HEK293 (cell line): ENCODE data around the gene NT5DC2.

Source experiments
- CTCF ChIA-PET: fragments of 350-600 bp; formaldehyde crosslinking; extraction: SDS; loops from one replicate; lab custom pipeline; 2021; ENCODE audit warnings: antibody characterized with exemption; lab: Yijun Ruan, JAX
- POLR2A ChIA-PET: fragments of 300-600 bp; formaldehyde crosslinking; extraction: SDS; loops from one replicate; lab custom pipeline; 2020; ENCODE audit warnings: antibody characterized with exemption, inconsistent platforms; lab: Yijun Ruan, JAX
- H3K27ac ChIP-seq: fragments of 200-500 bp; sonication (Bioruptor generic); 2 replicates; pipeline ENCODE4 v1.5.1; 2014; ENCODE audit warnings: low read depth, low read length, control low read depth, inconsistent platforms; ENCODE audit errors: extremely low read depth
- H3K36me3 ChIP-seq, 2 experiments: fragments of 200-500 bp in 1 of 2; sonication (Bioruptor generic) in 1 of 2; 1 replicate in 1 of 2; 2 replicates in 1 of 2; pipeline ENCODE4 v1.5.1; 2014 to 2017; ENCODE audit warnings: inconsistent platforms in 2 of 2, low read length in 2 of 2; ENCODE audit not compliant: control insufficient read depth in 2 of 2, insufficient read depth in 1 of 2
- H3K4me1 ChIP-seq: fragments of 200-500 bp; sonication (Bioruptor generic); 2 replicates; pipeline ENCODE4 v1.5.1; 2014; ENCODE audit warnings: mild to moderate bottlenecking, low read length, inconsistent platforms; ENCODE audit not compliant: control insufficient read depth, insufficient read depth
- H3K4me3 ChIP-seq: 2 replicates; pipeline ENCODE4 v1.5.1; 2011; ENCODE audit warnings: low read depth, mild to moderate bottlenecking, control low read depth, low read length, moderate library complexity
- H3K9me3 ChIP-seq: fragments of 200-500 bp; sonication (Bioruptor generic); 2 replicates; pipeline ENCODE4 v1.5.1; 2014; ENCODE audit warnings: low read depth, low read length, inconsistent platforms; ENCODE audit not compliant: control insufficient read depth, insufficient read depth
- BCL11A ChIP-seq: fragments of 450-650 bp; formaldehyde crosslinking; IDR thresholded peaks from 2 replicates; pipeline ENCODE4 v1.5.1; 2016; ENCODE audit warnings: low read depth, missing biosample characterization, missing genetic modification characterization
- KLF1 ChIP-seq: fragments of 450-650 bp; formaldehyde crosslinking; IDR thresholded peaks from 2 replicates; pipeline ENCODE4 v1.5.1; 2016; ENCODE audit warnings: missing biosample characterization, missing genetic modification characterization
- KLF16 ChIP-seq: fragments of 450-650 bp; formaldehyde crosslinking; IDR thresholded peaks from 2 replicates; pipeline ENCODE4 v1.5.1; 2017; ENCODE audit warnings: missing biosample characterization, missing genetic modification characterization
- MYNN ChIP-seq: fragments of 450-650 bp; formaldehyde crosslinking; IDR thresholded peaks from 2 replicates; pipeline ENCODE4 v1.5.1; 2016; ENCODE audit warnings: missing biosample characterization, missing genetic modification characterization, borderline replicate concordance
- PRDM1 ChIP-seq: fragments of 450-650 bp; formaldehyde crosslinking; IDR thresholded peaks from 2 replicates; pipeline ENCODE4; 2016; ENCODE audit warnings: missing biosample characterization, missing genetic modification characterization
- WT1 ChIP-seq: fragments of 450-650 bp; formaldehyde crosslinking; IDR thresholded peaks from 2 replicates; pipeline ENCODE4 v1.5.1; 2016; ENCODE audit warnings: missing biosample characterization, missing genetic modification characterization
- ZBTB8A ChIP-seq: fragments of 450-650 bp; formaldehyde crosslinking; IDR thresholded peaks from 2 replicates; pipeline ENCODE4 v1.5.1; 2016; ENCODE audit warnings: missing biosample characterization, missing genetic modification characterization
- ZFHX2 ChIP-seq: fragments of 450-650 bp; formaldehyde crosslinking; conservative IDR thresholded peaks from 2 replicates; pipeline ENCODE4 v1.5.1; 2016; ENCODE audit warnings: missing biosample characterization, missing genetic modification characterization
- ZFP69B ChIP-seq: fragments of 450-650 bp; formaldehyde crosslinking; IDR thresholded peaks from 2 replicates; pipeline ENCODE4 v1.5.1; 2016; ENCODE audit warnings: missing biosample characterization, missing genetic modification characterization
- ZIC2 ChIP-seq: fragments of 450-650 bp; formaldehyde crosslinking; IDR thresholded peaks from 2 replicates; pipeline ENCODE4 v1.5.1; 2016; ENCODE audit warnings: missing biosample characterization, missing genetic modification characterization
- ZNF138 ChIP-seq: fragments of 450-650 bp; formaldehyde crosslinking; IDR thresholded peaks from 2 replicates; pipeline ENCODE4 v1.5.1; 2016; ENCODE audit warnings: missing biosample characterization, missing genetic modification characterization, borderline replicate concordance
- ZNF140 ChIP-seq: fragments of 450-650 bp; formaldehyde crosslinking; IDR thresholded peaks from 2 replicates; pipeline ENCODE4 v1.5.1; 2016; ENCODE audit warnings: missing biosample characterization, missing genetic modification characterization
- ZNF175 ChIP-seq: fragments of 450-650 bp; formaldehyde crosslinking; IDR thresholded peaks from 2 replicates; pipeline ENCODE4 v1.5.1; 2016; ENCODE audit warnings: missing biosample characterization, missing genetic modification characterization
- ZNF335 ChIP-seq: fragments of 450-650 bp; formaldehyde crosslinking; conservative IDR thresholded peaks from 2 replicates; pipeline ENCODE4 v1.5.1; 2016; ENCODE audit warnings: missing biosample characterization, missing genetic modification characterization
- ZNF423 ChIP-seq: fragments of 450-650 bp; formaldehyde crosslinking; IDR thresholded peaks from 2 replicates; pipeline ENCODE4 v1.5.1; 2016; ENCODE audit warnings: missing biosample characterization, missing genetic modification characterization
- ZNF521 ChIP-seq: fragments of 450-650 bp; formaldehyde crosslinking; IDR thresholded peaks from 2 replicates; pipeline ENCODE4 v1.5.1; 2017; ENCODE audit warnings: missing biosample characterization, mild to moderate bottlenecking, missing genetic modification characterization
- ZNF561 ChIP-seq: fragments of 450-650 bp; IDR thresholded peaks from 2 replicates; pipeline ENCODE4 v1.5.1; 2018; ENCODE audit warnings: missing biosample characterization, missing genetic modification characterization, borderline replicate concordance
- ZNF76 ChIP-seq: fragments of 450-650 bp; formaldehyde crosslinking; IDR thresholded peaks from 2 replicates; pipeline ENCODE4; 2016; ENCODE audit warnings: low read depth, missing biosample characterization, missing genetic modification characterization, borderline replicate concordance
- ZNF776 ChIP-seq: fragments of 450-650 bp; formaldehyde crosslinking; IDR thresholded peaks from 2 replicates; pipeline ENCODE4 v1.5.0; 2017; ENCODE audit warnings: missing biosample characterization, missing genetic modification characterization, borderline replicate concordance
- ZSCAN16 ChIP-seq: fragments of 450-650 bp; formaldehyde crosslinking; IDR thresholded peaks from 2 replicates; pipeline ENCODE4 v1.5.1; 2016; ENCODE audit warnings: missing biosample characterization, missing genetic modification characterization
- ZSCAN23 ChIP-seq: fragments of 450-650 bp; formaldehyde crosslinking; IDR thresholded peaks from 2 replicates; pipeline ENCODE4 v1.5.1; 2016; ENCODE audit warnings: missing biosample characterization, missing genetic modification characterization
- TF ChIP-seq, protein P1 (sequence below): fragments of 450-650 bp; formaldehyde crosslinking; IDR thresholded peaks from 2 replicates; pipeline ENCODE4 v1.5.1; 2016; ENCODE audit warnings: missing biosample characterization, missing genetic modification characterization
- TF ChIP-seq, protein P2 (sequence below): fragments of 450-650 bp; formaldehyde crosslinking; IDR thresholded peaks from 2 replicates; pipeline ENCODE4 v1.5.1; 2017; ENCODE audit warnings: missing biosample characterization, missing genetic modification characterization
- TF ChIP-seq, protein P3 (sequence below): fragments of 450-650 bp; formaldehyde crosslinking; IDR thresholded peaks from 2 replicates; pipeline ENCODE4 v1.5.1; 2016; ENCODE audit warnings: missing biosample characterization, missing genetic modification characterization
- TF ChIP-seq, protein P4 (sequence below): fragments of 450-650 bp; formaldehyde crosslinking; IDR thresholded peaks from 2 replicates; pipeline ENCODE4 v1.5.1; 2017; ENCODE audit warnings: missing biosample characterization, missing genetic modification characterization

NT5DC2 gene

DNA sequence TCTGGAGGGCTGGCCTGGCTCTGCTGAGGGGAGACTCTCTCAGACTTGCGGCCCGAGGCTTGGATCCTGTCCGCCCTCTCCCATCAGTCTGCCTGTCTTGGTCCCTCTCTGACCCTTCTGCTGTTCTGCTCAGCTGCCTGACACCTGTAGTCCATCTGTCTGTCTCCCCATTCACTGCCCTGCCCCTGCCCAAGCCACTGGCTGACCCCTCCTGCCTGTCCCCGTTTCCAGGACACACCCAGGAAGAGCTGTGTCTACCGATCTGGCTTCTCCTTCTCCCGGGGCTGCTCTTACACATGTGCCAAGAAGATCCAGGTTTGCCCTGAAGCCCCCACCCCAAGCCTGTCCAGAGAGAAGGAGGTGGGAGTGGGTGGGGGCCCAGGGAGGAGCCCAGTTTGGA, 18.5 kb downstream of the NT5DC2 start:
- POLR2A ChIA-PET: no interaction called here
- H3K36me3 ChIP-seq: no peaks in the 10 kb centered on the region
- H3K4me3 ChIP-seq: no peak overlapping the region
- no peak for TF ChIP-seq ZFHX2 (tag by site-specific recombination)
- TF ChIP-seq ZNF140 (tag by site-specific recombination): no peak
- TF ChIP-seq KLF1 (tag by site-specific recombination): peak; percentile 13; the same call in 1 of the 2 replicates
- H3K9me3 ChIP-seq: no peaks in the 10 kb centered on the region
- CTCF ChIA-PET: interaction anchor here (0.6 kb wide), 1 partner anchor 13 kb away, joined by 3 read pairs; no protein-coding TSS in a partner anchor
- no peak overlapping the region for H3K27ac ChIP-seq
- no peaks in the 10 kb centered on the region for H3K4me1 ChIP-seq

DNA sequence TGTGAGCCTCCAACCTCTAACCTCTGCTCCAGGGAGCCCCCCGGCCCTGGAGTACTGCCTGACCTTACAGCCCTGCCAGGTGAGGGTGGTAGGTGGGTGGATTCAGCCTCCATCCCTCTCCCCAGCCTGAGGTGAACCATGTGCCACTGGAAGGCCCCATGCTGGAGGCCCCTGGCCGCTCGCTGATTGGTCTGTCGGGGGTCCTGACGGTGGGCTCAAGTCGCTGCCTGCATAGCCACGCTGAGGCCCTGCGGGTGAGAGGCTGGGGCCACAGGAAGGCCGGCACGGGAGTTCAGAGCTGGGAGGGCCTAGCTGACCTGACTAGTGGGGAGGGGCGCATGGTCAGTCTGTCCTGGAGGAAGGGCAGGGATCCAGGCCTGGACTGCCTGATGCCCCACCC, 19.1 kb downstream of the NT5DC2 start:
- TF ChIP-seq, protein P1, sequence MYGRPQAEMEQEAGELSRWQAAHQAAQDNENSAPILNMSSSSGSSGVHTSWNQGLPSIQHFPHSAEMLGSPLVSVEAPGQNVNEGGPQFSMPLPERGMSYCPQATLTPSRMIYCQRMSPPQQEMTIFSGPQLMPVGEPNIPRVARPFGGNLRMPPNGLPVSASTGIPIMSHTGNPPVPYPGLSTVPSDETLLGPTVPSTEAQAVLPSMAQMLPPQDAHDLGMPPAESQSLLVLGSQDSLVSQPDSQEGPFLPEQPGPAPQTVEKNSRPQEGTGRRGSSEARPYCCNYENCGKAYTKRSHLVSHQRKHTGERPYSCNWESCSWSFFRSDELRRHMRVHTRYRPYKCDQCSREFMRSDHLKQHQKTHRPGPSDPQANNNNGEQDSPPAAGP: no peak
- Histone ChIP-seq H3K9me3 (no peaks in the 10 kb centered on the region), H3K27ac (no peak overlapping the region), H3K4me3 (no peak overlapping the region), H3K36me3 (no peaks in the 10 kb centered on the region), H3K4me1 (no peaks in the 10 kb centered on the region)
- POLR2A ChIA-PET: interaction anchor here (0.6 kb wide), 1 partner anchor 73 kb away, joined by 3 read pairs; no protein-coding TSS in a partner anchor
- CTCF ChIA-PET: no interaction called here

DNA sequence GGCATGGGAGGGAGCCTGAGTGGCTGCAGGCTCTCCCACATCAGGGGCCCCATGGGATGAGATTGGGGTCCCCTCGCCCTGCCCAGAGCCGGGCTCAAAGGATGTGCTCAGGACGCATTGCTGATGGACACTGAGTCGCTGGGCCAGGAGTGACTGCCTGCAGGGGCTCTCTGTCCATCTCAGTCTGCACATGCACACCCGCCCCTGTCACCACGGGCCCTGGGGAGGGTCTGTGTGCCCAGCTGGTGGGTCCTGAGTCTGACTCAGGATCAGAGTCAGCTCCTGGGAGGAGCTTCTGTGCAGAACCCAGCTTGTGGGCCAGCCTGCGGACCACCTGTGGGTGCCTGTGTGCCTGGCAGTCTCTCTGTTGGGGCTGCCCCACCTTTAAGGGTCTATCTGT, 20.4 kb downstream of the NT5DC2 start:
- H3K9me3 ChIP-seq: no peaks in the 10 kb centered on the region
- POLR2A ChIA-PET: no interaction called here
- CTCF ChIA-PET: no interaction called here
- H3K27ac ChIP-seq: no peak overlapping the region
- peak; percentile 26 for TF ChIP-seq ZIC2 (tag by site-specific recombination)
- TF ChIP-seq WT1: no peak
- TF ChIP-seq, protein P2, sequence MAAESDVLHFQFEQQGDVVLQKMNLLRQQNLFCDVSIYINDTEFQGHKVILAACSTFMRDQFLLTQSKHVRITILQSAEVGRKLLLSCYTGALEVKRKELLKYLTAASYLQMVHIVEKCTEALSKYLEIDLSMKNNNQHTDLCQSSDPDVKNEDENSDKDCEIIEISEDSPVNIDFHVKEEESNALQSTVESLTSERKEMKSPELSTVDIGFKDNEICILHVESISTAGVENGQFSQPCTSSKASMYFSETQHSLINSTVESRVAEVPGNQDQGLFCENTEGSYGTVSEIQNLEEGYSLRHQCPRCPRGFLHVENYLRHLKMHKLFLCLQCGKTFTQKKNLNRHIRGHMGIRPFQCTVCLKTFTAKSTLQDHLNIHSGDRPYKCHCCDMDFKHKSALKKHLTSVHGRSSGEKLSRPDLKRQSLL (tag by site-specific recombination): no peak
- TF ChIP-seq ZNF423: no peak
- no peak for TF ChIP-seq ZSCAN23 (tag by site-specific recombination)
- TF ChIP-seq ZNF138: no peak
- TF ChIP-seq KLF16: no peak
- H3K4me1 ChIP-seq: no peaks in the 10 kb centered on the region
- H3K36me3 ChIP-seq: no peaks in the 10 kb centered on the region
- H3K4me3 ChIP-seq: no peak overlapping the region

DNA sequence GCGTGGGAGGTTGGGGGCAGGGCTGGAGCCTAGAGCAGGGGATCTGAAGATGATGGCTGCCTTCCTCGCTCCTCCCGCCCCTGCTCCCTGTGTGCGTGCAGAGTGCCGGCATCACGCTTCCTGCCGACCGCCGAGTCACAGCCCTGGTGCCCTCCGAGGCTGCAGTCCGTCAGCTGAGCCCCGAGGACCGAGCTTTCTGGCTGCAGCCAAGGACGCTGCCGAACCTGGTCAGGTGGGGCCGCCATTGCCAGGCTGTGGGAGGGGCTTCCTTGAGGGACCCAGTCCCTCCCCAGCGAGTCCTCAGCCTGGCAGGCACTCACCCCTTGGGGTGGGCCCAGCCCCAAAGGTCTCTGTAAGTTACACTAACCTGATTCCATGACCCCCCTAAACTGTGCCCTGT, 20.9 kb downstream of the NT5DC2 start:
- ChIA-PET CTCF (no interaction called here), POLR2A (no interaction called here)
- H3K36me3 ChIP-seq: no peaks in the 10 kb centered on the region
- H3K4me1 ChIP-seq: no peaks in the 10 kb centered on the region
- TF ChIP-seq ZBTB8A (tag by site-specific recombination) (no peak), ZSCAN23 (tag by site-specific recombination) (no peak), ZNF140 (tag by site-specific recombination) (no peak), ZSCAN16 (tag by site-specific recombination) (no peak), ZNF521 (no peak), ZNF175 (tag by site-specific recombination) (no peak), ZNF776 (tag by site-specific recombination) (no peak), ZNF335 (tag by site-specific recombination) (no peak), ZNF561 (tag by site-specific recombination) (no peak), ZNF76 (tag by site-specific recombination) (no peak), MYNN (tag by site-specific recombination) (no peak), PRDM1 (tag by site-specific recombination) (no peak), ZFP69B (tag by site-specific recombination) (no peak), BCL11A (tag by site-specific recombination) (no peak)
- TF ChIP-seq, protein P3, sequence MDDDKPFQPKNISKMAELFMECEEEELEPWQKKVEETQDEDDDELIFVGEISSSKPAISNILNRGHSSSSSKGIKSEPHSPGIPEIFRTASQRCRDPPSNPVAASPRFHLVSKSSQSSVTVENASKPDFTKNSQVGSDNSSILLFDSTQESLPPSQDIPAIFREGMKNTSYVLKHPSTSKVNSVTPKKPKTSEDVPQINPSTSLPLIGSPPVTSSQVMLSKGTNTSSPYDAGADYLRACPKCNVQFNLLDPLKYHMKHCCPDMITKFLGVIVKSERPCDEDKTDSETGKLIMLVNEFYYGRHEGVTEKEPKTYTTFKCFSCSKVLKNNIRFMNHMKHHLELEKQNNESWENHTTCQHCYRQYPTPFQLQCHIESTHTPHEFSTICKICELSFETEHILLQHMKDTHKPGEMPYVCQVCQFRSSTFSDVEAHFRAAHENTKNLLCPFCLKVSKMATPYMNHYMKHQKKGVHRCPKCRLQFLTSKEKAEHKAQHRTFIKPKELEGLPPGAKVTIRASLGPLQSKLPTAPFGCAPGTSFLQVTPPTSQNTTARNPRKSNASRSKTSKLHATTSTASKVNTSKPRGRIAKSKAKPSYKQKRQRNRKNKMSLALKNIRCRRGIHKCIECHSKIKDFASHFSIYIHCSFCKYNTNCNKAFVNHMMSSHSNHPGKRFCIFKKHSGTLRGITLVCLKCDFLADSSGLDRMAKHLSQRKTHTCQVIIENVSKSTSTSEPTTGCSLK (tag by site-specific recombination): no peak
- TF ChIP-seq, protein P4, sequence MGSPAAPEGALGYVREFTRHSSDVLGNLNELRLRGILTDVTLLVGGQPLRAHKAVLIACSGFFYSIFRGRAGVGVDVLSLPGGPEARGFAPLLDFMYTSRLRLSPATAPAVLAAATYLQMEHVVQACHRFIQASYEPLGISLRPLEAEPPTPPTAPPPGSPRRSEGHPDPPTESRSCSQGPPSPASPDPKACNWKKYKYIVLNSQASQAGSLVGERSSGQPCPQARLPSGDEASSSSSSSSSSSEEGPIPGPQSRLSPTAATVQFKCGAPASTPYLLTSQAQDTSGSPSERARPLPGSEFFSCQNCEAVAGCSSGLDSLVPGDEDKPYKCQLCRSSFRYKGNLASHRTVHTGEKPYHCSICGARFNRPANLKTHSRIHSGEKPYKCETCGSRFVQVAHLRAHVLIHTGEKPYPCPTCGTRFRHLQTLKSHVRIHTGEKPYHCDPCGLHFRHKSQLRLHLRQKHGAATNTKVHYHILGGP (tag by site-specific recombination): no peak
- no peak overlapping the region for H3K4me3 ChIP-seq
- no peaks in the 10 kb centered on the region for H3K9me3 ChIP-seq
- no peak overlapping the region for H3K27ac ChIP-seq
